CD4-positive, alpha-beta T cell treated with Interleukin-1 beta for 1 hour (primary cell): ENCODE results near the gene SH3PXD2A.
A peak's percentile ranks its signal among the peaks of the same experiment; 100 is the strongest.
"Not testable (repeated sequence)": the region's sequence is repeated elsewhere in the genome, so short reads cannot be mapped to it uniquely, and the experiment has no call there.

Source experiments
- DNase-seq, 2 donors: peaks; one replicate each; pipeline ENCODE4 v3.0.0-alpha.2; 2020 to 2022

The SH3PXD2A gene

DNA sequence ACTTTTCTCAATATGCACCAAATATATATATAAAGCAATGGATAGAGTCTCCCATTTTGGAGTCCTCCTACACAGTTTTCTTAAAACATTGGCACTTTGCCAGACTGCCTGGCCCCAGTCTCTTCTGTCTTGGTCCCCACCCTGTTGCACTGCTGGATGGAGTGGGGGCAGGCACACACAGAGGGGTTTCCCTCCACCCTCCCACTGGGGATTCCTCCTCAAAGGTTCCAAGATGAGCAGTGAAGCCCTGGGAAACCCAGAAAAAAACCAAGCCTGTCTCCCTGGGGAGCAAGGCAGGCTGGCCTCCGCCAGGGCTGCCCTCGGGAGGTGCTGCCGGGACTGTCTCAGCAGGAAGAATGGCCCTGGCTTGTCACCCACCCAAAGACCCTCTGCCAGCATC, 68.0 kb downstream of the SH3PXD2A start:
- no peak for DNase-seq

DNA sequence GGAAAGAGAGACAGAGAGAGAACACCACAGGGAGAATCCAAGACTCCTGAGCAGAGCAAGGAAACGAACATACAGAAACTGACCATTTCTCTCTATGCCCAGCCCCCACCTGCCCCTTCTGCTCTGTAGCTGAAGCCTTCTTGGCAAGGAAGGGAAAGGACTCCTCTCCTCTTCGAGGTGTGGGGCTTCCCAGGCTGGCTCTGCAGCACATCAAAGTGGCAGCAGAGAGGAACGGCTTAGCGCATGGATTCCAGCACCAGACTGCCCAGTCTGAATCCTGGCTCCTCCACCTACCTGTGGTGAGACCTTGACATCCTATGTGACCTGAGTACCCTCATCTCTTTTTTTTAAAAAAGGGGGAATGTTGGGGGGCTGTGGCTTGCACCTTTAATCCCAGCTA, 69.4 kb downstream of the SH3PXD2A start:
- no peak for DNase-seq

DNA sequence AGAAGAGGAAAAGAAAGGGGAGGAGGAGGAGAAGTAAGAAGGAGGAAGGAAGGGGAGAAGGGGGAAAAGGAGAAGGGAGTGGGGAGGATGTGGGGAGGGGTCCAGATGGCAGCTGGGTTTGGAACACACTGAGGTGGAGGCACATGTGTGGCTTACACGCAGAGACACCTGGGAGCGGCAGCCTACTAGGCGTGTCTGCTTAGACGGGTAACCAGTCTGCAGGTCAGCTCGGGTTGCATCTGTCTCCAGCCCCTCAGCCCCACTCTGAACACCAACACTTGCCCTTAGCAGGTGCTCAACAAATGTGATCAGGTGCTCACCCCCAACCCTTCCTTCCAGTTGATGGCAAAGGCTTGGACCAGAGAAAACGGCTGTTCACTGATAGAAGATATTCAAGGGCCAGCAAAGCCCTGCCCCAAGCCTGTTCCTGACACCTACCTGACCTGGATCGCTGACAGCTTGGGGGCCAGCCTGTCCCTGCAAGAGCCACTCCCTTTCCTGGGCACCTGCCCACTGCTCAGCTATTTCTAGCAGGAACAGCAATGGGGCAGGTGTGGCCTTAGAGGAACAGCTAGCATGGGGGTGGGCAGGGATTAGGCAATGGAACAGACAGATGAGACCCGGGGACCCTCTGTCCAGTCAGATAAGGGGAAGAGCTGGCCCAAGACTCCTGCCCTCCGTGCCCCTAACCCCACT, 70.5 kb downstream of the SH3PXD2A start:
- no peak for DNase-seq

DNA sequence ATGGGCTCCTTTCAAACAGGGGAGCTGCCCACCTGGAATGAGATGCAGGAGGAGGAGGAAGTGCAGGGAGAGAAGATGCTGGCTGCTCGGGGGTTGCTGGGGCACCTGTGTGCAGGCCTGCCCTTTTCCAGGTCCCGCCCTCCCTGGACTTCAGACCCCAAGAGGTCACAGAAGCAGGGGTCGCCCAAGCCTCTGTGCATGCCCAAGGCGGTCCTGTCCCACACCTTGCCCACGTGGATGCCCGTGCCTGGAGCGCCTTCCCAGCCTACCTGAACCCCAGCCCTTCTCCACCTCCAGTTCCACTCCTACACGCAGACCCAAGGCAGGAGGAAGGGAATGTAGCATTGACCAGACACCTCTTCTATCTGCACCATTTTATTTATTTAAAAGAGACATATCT, 71.3 kb downstream of the SH3PXD2A start:
- no peak for DNase-seq

DNA sequence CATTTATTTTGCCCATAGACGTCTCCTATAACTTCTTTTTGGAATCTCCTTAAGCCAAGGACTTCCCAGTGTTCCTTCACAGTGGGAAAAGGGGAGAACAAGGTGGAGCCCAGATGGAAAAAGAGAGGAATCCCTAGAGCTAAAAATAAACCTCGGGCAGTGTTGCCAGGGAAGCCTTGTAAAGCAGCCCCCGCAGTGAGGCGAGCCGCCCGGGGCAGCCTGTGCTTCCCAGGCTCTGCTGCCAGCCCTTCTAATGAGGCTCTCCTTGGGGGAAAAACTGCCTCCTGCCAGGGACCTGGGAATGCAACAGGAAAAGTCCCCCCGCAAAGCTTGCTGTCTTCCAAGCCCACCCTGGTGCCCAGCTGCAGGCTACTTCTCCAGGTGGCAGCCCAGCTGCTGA, 71.7 kb downstream of the SH3PXD2A start:
- DNase-seq = no peak

DNA sequence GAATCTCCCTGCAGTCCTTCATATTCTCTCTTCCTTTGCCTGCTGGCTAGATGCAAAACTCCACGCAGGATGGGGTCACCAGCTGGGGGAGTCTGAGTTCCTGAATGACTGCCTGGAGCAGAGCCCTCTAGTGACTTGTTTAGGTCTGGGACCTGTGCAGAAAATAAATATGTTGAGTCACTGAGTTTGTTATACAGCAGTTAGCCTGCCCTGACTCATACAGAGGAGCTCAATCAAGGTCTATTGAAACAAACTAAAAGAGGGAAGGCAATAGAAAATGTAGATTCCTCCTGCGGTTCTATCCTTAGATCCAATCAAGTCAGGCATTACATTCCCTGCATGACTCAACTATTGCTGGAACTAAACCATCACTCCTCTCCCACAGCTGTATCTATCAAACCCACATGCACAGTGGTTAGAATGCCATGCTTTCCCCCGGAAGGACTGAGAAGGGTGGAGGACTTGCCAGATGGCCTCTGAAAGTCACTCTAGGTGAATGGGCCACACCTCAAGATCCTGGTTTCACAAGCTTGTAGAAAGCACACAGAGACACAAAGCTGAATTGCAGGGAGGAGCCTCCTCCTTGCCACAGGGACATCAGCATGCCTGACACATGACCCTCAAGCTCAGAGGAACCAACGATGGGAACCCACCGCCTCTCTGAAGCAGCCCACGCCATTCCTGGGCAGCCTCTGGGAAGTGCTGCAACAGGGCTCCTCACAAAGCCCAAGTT, 73.9 kb downstream of the SH3PXD2A start:
- no peak for DNase-seq

DNA sequence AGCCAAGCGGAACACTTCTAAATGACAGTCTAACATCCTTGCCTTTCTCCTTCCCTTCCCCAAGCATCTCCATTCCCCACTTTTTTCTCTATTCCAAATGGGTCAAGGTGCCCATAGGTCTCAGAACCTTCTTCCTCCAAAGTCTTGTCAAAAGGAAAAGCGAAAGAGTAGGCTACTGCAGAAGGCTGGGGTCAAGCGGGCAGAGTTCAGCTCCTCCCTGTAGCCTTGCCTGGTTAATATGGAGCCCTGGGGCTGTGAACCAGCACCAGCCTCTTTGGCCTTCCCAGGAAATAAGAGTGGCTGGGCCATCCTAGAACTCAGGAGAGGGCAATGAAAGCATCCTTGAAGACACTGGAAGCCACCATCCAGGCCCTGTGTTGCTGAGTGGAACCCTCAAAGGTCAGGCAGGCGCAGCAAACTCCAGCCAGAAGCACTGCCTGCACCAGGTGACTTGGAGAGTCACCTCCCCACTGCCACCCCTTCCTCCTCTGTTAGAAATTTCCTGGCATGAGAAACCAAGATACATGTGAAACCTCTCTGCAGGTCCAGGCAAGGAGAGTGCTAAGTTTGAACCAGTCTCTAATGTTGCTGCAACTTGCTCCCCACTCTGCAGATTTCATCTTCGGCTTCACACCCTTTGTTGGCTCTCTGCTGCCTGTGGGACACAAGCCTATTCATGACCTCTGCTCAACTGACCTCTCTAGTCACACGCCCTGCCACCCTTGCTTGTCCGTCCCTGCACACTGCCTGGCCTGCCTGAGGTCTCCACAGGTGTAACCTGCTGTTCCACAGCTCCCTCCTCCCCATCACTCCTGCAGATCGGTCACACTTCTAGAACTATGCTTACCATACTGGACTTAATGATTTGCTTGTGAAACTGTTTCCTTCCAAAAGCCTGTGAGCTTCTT, 74.9 kb downstream of the SH3PXD2A start:
- no peak for DNase-seq

DNA sequence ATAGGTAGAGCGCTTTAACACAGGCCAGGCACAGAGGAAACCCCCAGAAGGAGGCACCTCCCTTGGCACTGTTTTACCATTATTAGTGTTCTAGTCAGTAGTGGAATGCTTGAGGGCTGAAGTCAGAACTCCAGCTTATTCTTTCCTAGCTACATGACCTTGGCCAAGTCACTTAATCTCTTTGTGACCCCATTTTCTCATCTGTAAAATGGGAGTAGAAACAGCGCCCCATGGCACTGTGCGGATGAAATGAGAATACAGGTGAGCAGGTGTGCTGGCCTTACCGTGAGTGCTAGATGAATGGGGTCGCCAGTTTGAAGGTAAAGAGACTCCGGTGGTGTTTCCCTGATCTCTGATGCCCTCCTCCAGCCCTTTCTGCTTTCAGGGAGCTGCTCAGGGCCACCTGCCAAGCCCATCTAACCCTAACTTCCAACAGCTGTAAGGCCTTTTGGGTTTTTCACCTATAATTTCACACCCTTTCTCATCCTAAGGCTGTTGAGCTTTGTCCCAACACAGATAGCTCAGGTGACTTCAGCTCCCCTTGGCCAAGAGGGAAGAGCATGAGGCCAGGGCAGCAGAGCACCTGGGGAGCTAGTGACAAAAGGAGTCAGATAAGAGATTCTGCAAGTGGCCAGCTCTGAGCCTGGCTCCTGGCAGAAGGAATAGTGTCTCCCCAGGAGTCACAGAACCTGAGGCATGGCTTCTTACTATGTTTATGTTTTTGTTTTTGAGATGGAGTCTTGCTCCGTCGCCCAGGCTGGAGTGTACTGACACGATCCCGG, 76.8 kb downstream of the SH3PXD2A start:
- no peak for DNase-seq

DNA sequence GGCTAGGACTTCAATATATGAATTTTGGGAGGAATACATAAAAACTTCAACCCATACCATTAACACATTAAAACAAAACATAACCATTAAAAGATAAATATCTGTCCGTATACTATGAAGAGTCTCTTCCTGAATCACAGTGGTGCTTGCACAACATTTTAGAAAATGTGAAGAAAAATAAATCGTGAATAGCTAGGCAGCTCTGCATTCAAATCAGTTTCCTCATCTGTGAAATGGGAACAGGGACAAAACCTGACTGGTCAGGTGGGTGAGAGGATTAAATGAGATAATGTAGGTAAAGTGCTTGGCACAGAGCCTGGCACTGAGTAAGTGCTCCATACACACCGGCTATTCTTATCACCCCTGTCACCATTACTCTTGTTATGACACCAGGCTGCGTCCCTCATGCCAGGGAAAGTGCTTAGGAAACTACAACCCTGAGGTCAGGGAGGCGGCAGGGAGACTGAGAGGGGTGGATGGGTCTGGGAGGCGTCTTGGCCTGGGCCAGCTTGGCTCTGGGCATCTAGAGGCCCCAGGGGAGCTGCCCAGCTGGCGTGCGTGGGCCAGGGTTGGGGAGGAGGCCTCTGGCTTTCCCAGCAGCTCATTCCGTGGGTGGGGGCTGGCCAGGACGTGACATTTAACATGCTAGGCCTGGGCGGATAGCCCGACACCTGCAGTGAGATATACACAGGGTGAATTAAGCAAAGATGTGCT, 78.3 kb downstream of the SH3PXD2A start:
- DNase-seq = no peak

DNA sequence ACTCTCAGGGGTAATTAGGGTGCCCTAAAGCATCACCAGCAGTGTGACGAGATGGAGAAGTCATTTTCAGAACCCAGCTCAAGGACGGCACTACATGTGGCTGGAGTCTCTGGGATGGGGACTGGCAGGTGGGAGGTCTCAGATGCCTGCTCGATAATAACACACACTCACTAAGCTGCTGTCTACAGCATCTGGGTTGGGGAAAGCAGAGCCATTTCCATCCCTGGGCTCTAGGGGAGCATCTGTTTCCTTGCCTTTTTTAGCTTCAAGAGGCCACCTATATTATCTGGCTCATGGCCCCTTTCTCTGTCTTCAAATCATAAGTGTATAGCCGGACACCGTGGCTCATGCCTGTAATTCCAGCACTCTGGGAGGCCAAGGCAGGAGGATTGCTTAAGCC, 79.6 kb downstream of the SH3PXD2A start:
- DNase-seq = no peak

DNA sequence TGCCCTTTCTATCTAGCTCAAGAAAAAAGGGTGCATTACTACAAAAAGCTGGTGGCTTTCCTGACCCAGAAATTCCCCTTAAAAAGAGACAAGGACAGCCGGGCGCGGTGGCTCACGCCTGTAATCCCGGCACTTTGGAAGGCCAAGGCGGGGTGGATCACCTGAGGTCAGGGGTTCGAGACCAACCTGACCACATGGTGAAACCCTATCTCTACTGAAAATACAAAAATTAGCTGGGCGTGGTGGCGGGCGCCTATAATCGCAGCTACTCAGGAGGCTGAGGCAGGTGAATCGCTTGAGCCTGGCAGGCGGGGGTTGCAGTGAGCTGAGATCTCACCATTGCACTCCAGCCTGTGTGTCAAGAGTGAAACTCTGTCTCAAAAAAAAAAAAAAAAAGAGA, 82.5 kb downstream of the SH3PXD2A start:
- DNase-seq = not testable (repeated sequence)

DNA sequence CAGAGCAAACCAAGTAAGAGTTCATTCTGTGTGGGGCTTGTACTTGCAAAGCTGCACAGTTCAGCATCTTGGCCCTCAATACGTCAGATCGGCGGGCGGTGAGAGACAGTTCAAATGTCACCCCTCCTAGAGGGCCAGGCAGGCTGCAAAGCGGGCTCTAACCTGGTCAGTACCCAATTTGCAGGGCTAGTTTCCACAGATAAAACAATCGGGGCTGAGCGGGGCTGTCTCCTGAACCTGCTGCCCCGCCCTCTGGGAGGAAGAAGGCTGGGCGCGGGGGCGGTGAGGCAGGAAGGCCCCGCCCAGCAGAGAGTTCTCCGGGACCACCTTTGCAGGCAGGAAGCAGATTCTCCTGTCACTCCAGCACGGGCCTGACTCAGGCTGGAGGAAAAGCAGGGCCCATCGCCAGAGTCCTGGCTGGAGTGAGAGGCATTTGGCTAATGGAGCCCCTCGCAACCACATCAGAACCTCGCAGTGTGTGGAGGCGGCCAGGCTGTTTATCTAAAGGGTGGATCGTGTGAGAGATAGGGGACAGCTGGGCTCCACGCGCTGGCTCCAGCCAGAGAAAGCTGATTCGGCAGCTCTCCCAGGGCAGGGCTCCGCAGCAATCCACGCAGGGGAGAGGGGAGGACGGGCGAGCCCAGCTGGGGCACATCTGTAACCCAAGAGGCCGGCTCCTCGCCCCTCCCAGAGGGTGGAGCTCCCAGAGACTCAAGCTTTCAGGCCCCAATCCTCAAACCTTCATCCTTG, 83.1 kb downstream of the SH3PXD2A start:
- DNase-seq = peak; percentile 41 to 58

DNA sequence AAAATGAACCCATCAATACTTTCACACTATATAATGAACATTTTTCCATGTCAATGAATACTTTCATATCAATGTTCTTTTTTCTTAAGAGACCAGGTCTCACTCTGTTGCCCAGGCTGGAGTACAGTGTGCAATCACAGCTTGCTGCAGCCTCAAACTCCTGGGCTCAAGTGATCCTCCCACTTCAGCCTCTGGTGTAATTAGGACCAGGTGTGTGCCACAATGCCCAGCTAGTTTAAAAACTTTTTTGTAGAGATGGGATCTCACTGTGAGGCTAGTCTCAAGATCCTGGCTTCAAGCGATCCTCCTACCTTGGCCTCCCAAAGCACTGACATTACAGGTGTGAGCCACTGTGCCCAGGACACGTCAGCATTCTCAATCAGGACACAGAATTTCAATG, 85.2 kb downstream of the SH3PXD2A start:
- no peak for DNase-seq

DNA sequence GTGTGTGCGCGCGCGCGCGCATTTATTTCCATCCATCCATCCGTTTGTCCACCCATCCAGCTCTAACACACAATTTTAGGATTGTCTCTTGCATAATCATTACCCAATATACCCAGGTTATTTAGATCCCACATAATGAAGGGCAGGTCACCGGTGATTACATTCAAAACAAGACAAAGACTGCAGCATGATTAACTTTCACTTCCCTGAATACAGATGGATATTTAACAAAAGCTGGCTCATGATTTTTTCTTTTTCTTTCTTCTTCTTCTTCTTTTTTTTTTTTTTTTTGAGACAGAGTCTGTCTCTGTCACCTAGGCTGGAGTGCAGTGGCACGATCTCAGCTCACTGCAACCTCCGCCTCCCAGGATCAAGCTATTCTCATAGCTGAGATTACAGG, 86.2 kb downstream of the SH3PXD2A start:
- no peak for DNase-seq

DNA sequence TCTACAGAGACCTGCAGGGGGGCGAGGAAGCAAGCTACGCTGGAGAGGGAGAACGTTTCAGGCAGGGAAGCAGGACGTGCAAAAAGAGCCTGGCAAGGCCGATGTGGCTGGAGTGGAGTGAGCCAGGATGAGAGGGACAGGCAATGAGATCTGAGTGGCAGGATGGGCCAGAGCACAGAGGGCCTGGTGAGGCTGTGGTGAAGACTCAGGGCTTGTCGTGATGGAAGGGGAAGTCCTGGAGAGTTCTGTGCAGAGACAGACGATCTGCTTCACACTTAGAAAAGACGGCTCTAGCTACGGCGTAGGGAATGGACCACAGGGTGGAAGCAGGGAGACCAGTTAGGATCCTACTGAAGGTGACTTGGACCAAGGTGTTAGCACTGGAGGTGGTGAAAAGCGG, 87.0 kb downstream of the SH3PXD2A start:
- no peak for DNase-seq

DNA sequence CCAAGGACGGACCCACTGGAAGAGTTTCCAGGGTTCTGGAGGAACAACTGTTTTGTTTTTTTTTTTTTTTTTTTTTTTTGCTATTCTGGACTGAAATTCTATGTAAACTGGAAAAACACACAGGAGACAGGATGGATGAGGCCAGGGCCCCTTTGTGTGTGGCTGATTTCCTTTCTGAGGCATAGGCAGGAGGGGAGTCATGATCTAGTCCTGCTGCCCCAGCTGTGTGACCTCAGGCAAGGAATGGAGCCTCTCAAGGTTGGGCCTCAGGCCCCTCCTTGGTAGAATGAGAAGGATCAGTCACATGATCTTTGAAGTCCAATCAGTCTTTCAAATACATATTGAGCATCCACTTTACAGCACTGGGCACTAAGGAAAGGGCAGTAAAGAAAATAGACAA, 87.6 kb downstream of the SH3PXD2A start:
- no peak for DNase-seq

DNA sequence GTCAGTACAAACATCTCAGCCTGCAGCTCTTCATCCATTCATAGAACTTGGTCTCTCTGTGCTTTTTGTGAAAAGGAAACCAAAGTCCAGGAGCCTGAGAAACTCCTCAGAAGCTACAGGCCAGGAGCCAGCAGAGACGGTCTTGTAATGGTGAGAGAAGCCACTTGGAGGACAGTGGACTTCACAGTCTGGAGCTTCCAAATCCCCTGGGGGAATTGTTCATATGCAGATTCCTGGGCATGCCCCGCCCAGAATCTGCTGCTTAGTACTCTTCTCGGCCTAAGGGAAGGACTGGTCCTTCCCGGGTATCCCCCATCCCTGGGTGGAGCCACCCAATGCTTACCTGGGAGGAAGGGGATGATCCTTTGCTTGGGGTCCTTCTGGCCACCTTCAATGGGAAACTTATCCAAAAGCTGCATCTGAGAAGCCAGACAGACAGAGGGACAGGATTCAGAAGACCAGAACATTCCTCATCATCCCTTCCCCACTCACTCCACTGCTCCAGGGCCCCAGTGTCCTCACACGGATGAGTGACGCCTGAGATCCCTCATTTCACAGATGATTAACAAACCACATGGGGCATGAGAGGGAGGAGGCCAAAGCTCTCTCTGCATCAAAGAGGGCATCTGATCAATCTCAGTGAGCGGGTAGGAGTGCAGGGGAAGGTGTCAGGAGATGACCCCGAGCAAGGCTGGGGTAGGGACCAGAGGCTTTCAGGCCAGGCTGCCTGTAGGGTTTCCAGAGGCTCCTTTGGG, 88.4 kb downstream of the SH3PXD2A start:
- DNase-seq = no peak

DNA sequence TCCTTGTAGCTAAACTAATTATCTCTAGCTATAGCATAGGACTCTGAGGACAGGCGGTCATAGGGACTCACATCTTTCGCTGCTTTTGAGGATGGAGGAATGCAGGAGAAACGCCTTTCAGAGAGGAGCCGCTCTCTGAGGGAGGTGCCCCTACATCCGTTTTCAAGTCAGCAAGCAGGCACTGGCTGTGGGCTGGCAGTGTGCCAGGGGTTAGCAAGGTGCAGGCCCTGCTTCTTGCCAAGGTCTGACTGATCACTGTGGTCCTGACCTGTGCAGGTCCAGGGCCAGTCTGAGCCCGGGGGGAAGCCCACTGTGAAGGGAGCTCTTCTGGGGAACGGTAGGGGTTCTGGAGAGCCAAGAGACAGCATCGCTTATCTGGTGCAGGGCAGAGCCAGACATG, 89.4 kb downstream of the SH3PXD2A start:
- peak; percentile 72 to 77 for DNase-seq

DNA sequence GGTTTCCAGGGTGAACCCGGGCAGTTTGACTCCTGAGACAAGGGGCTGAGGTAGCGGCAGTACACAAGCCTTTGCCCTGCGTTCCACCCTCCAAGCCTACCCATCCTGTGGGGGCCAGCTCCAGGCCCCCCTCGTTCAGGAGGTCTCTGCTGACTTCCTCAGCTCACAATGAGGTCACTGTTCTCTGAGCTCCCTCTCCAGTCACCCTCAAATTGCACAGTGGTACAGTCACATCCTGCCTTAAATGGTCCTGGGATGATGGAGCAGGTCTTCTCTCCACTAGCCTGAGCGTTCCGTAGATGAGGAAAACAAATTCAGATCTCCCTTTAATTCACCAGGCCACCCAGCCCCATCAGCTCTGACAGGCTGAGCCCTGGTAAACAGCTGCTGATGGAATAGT, 90.2 kb downstream of the SH3PXD2A start:
- DNase-seq = no peak

DNA sequence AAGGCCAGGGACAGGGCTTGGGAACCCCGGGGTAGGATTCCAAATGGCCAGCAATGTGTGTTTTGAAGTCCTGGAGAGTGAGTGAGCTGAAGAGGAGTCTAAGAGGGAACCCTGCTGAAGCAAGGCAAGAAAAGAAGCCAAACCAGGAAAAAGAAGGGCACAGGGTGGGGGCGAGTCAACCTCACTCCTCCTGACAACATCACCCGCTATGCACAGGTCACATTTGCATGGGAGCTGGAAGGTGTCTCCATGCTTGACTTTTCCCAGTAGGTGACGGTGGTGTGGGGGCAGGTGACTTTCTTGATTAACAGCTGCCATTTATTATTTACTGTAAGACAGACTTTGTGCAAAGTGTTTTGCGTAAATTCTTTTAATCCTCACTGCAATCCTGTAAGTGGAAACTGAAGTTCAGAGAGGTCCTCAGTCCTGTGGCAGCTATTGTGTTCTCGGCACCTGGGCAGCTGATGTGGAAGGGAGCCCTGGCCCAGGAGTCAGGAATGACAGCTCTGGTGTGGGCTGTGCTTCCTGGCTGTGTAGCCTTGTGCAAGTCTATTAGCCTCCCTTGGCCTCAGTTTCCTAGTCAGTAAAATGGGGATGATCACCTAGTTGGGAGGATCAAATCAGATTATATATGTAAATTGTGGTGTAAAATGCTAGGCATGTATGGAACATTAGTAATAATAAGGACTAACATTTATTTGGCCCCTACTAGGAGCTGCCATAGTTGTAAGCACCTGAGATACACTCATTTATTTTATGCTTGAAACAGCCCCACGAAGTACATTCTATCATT, 90.9 kb downstream of the SH3PXD2A start:
- DNase-seq = no peak
